Cardiac fibroblast (primary cell): ENCODE results near the gene PHACTR1.

ENCODE experiments used
- DNase-seq, 2 donors: peaks; one replicate each; pipeline versions ENCODE4 v3.0.0 to v3.0.0-alpha.2; 2010; ENCODE audit warnings: low read depth in 2 of 2
- H3K4me3 ChIP-seq, 2 donors: replicated peaks in 1 of 2; 1 replicate in 1 of 2; 2 replicates in 1 of 2; pipeline ENCODE4 v1.5.1; 2011; ENCODE audit warnings: low read depth in 2 of 2, low read length in 2 of 2, mild to moderate bottlenecking in 2 of 2, moderate library complexity in 1 of 2
- CTCF ChIP-seq: IDR thresholded peaks from one replicate; pipeline ENCODE4 v1.5.1; 2011; ENCODE audit warnings: low read depth, mild to moderate bottlenecking, low read length, inconsistent platforms

Gene PHACTR1

GRCh38 chr6:13113376-13113775 lies 396.8 kb downstream of the PHACTR1 start:
- DNase-seq: no peak
- no peak for TF ChIP-seq CTCF
- H3K4me3 ChIP-seq: no peak overlapping the region

GRCh38 chr6:13113981-13114593 lies 397.5 kb downstream of the PHACTR1 start:
- peak in 1 of 2 donors; percentile 15 for DNase-seq
- no peak for TF ChIP-seq CTCF
- H3K4me3 ChIP-seq: no peak overlapping the region

GRCh38 chr6:13116155-13116554 lies 399.6 kb downstream of the PHACTR1 start:
- no peak overlapping the region for H3K4me3 ChIP-seq
- TF ChIP-seq CTCF: no peak
- DNase-seq: no peak

- no peak for DNase-seq
- TF ChIP-seq CTCF: no peak
- H3K4me3 ChIP-seq: no peak overlapping the region
These were observed 401.0 kb downstream of the PHACTR1 start for GRCh38 chr6:13117570-13117969.

DNA sequence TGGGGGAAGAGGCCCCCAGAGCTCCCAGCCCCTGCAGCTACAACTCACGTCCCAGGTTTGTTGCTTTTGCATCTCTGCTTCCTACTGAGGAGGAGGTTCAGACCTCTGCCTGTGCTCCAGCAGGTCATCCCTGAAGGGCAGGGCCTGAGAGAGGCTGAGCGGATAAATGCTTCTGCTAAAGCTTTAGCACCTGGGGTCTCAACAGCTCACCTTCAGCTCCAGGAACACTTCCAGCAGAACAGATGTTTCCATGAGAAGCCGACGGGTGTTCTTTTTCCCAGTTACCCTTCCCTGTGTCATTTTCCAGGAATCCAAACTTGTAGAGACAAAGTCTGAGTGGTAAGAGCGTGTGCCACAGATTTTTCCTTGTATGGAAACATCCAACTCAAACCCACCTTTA lies 403.0 kb downstream of the PHACTR1 start:
- no peak for DNase-seq
- TF ChIP-seq CTCF: no peak
- H3K4me3 ChIP-seq: no peak overlapping the region

GRCh38 chr6:13120483-13121482 lies 404.2 kb downstream of the PHACTR1 start:
- no peak overlapping the region for H3K4me3 ChIP-seq
- no peak for TF ChIP-seq CTCF
- no peak for DNase-seq
